ENCODE data around the gene INSYN2A.

INSYN2A gene

GRCh38 chr10:127157089-127157488 lies 39.3 kb downstream of the INSYN2A start:
- H3K36me3 ChIP-seq (ENCODE audit: control insufficient read depth in 4 of 4, insufficient read depth in 4 of 4, low read length in 3 of 4), result no peaks in the 10 kb centered on the region
- H3K9me3 ChIP-seq (ENCODE audit: control extremely low read depth in 1 of 5, control insufficient read depth in 4 of 5, insufficient read depth in 2 of 5, low read depth in 1 of 5, low read length in 4 of 5), result no peaks in the 10 kb centered on the region
- no peak overlapping the region for H3K4me3 ChIP-seq (ENCODE audit: control insufficient read depth in 1 of 7, extremely low read depth in 1 of 7, insufficient read depth in 4 of 7, low read depth in 2 of 7, low read length in 6 of 7)
- 100% methylated on average over 4 of the region's 4 CpGs for WGBS (ENCODE audit: insufficient coverage)
- ChIA-PET POLR2A (no interaction called here), CTCF (no interaction called here)
- no peaks in the 10 kb centered on the region for H3K27me3 ChIP-seq (replicated peaks in 2 of 5; ENCODE audit: control insufficient read depth in 4 of 5, insufficient read depth in 5 of 5, low read length in 4 of 5)
- no peaks in the 10 kb centered on the region for H3K4me1 ChIP-seq (ENCODE audit: control extremely low read depth in 1 of 4, control insufficient read depth in 4 of 4, insufficient read depth in 4 of 4, low read length in 3 of 4)
- H3K27ac ChIP-seq (ENCODE audit: insufficient read depth in 1 of 2, low read depth in 1 of 2, low read length in 2 of 2, poor library complexity in 1 of 2, severe bottlenecking in 2 of 2), result no peak overlapping the region
- no peak for DNase-seq

DNA sequence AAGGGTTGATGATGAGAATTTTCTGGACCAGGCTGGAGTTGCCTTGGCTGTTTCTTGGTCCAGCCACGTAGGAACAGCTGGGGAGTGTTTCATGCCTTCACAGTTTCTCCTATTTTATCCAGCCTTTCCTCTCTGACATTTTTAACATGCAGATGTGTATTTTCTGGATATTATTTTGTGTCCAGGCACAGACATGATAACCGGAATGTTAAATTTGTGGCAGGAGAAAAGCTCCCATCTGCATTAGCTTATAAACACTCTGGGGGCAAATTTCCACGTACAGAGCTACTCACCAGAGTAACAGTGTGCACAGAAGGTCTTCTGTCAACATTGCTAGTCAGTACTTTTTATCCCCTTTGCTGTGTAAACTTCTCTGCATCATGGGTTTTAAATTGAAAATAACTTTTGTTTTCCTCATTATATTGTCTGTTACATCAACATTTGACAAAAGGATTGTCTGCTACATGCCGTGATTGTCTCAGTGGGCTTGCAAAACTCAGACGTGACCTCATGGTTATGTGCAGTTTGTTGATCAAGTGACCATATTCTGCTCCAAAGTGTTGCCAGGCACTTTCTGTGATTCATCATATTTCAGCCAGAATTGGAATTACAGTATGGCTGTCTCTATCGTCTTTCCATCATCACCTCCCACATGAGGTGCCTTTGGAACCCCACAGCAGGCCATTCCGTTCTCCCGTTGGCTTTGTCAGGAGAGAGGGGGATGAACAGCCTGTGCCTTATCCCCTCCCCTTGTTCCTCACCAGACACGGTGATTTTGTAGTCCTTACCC lies 41.4 kb downstream of the INSYN2A start:
- 99% methylated on average over 8 of the region's 9 CpGs for WGBS (ENCODE audit: insufficient coverage)
- POLR2A ChIA-PET, result interaction anchor here (0.6 kb wide), 1 partner anchor 314 kb away, joined by 3 read pairs; no protein-coding TSS in a partner anchor
- no peak overlapping the region for H3K27ac ChIP-seq (ENCODE audit: insufficient read depth in 1 of 2, low read depth in 1 of 2, low read length in 2 of 2, poor library complexity in 1 of 2, severe bottlenecking in 2 of 2)
- no peaks in the 10 kb centered on the region for H3K27me3 ChIP-seq (replicated peaks in 2 of 5; ENCODE audit: control insufficient read depth in 4 of 5, insufficient read depth in 5 of 5, low read length in 4 of 5)
- CTCF ChIA-PET, result no interaction called here
- no peaks in the 10 kb centered on the region for H3K9me3 ChIP-seq (ENCODE audit: control extremely low read depth in 1 of 5, control insufficient read depth in 4 of 5, insufficient read depth in 2 of 5, low read depth in 1 of 5, low read length in 4 of 5)
- no peaks in the 10 kb centered on the region for H3K4me1 ChIP-seq (ENCODE audit: control extremely low read depth in 1 of 4, control insufficient read depth in 4 of 4, insufficient read depth in 4 of 4, low read length in 3 of 4)
- no peak overlapping the region for H3K4me3 ChIP-seq (ENCODE audit: control insufficient read depth in 1 of 7, extremely low read depth in 1 of 7, insufficient read depth in 4 of 7, low read depth in 2 of 7, low read length in 6 of 7)
- no peak for DNase-seq
- H3K36me3 ChIP-seq (ENCODE audit: control insufficient read depth in 4 of 4, insufficient read depth in 4 of 4, low read length in 3 of 4), result no peaks in the 10 kb centered on the region

- ChIA-PET CTCF (interaction anchor here (0.6 kb wide), 1 partner anchor 1488 kb away, joined by 3 read pairs; no protein-coding TSS in a partner anchor), POLR2A (interaction anchor here (0.5 kb wide), 1 partner anchor 289 kb away, joined by 4 read pairs; no protein-coding TSS in a partner anchor)
- no peak overlapping the region for H3K4me3 ChIP-seq (ENCODE audit: control insufficient read depth in 1 of 7, extremely low read depth in 1 of 7, insufficient read depth in 4 of 7, low read depth in 2 of 7, low read length in 6 of 7)
- H3K9me3 ChIP-seq (ENCODE audit: control extremely low read depth in 1 of 5, control insufficient read depth in 4 of 5, insufficient read depth in 2 of 5, low read depth in 1 of 5, low read length in 4 of 5), result no peaks in the 10 kb centered on the region
- no peaks in the 10 kb centered on the region for H3K27me3 ChIP-seq (replicated peaks in 2 of 5; ENCODE audit: control insufficient read depth in 4 of 5, insufficient read depth in 5 of 5, low read length in 4 of 5)
- peaks cover 0 to 2% (median 0%) of the 10 kb centered on the region in 4 experiments for H3K36me3 ChIP-seq (ENCODE audit: control insufficient read depth in 4 of 4, insufficient read depth in 4 of 4, low read length in 3 of 4)
- H3K27ac ChIP-seq (ENCODE audit: insufficient read depth in 1 of 2, low read depth in 1 of 2, low read length in 2 of 2, poor library complexity in 1 of 2, severe bottlenecking in 2 of 2), result no peak overlapping the region
- 98% methylated on average over 4 of the region's 4 CpGs for WGBS (ENCODE audit: insufficient coverage)
- DNase-seq, result no peak
- H3K4me1 ChIP-seq (ENCODE audit: control extremely low read depth in 1 of 4, control insufficient read depth in 4 of 4, insufficient read depth in 4 of 4, low read length in 3 of 4), result peaks cover 0 to 1% (median 0%) of the 10 kb centered on the region in 4 experiments
Observed at GRCh38 chr10:127153181-127153580, 43.2 kb downstream of the INSYN2A start.

DNA sequence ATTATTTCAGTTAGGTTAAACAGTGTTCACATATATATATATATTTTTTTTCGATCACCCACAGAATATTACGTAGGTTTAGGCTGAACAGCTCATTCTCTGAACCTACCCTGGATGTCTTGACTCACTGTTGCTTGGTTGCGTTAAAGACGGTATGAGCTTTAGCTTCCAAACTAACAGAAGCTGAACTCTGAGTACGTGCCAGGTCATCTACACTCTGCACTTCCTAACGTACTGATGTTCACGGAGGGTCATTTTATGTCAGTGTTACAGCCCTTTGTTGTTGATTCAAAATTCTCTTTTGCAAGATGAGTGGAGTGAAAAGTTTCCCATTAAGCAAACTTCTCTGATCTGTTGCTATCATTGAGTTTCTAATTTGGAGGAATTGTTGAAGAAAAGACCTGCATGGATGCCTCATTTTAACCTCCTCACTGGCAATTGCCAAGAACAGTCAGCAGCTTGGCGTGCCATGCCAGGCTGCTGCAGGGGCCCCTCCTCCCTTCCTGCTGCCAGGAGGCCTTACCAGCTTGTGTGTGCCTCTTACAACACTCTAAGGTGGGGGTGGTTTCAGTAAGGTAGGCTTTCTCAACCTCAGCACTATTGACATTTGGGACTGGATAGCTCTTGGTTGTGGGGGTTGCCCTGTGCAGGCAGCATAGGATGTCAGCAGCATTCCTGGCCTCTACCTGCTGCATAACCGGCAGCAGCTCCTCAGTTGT lies 44.3 kb downstream of the INSYN2A start:
- H3K36me3 ChIP-seq (ENCODE audit: control insufficient read depth in 4 of 4, insufficient read depth in 4 of 4, low read length in 3 of 4), result peaks cover 0 to 2% (median 0%) of the 10 kb centered on the region in 4 experiments
- CTCF ChIA-PET, result no interaction called here
- H3K9me3 ChIP-seq (ENCODE audit: control extremely low read depth in 1 of 5, control insufficient read depth in 4 of 5, insufficient read depth in 2 of 5, low read depth in 1 of 5, low read length in 4 of 5), result no peaks in the 10 kb centered on the region
- no peak overlapping the region for H3K27ac ChIP-seq (ENCODE audit: insufficient read depth in 1 of 2, low read depth in 1 of 2, low read length in 2 of 2, poor library complexity in 1 of 2, severe bottlenecking in 2 of 2)
- 98% methylated on average over 7 of the region's 9 CpGs for WGBS (ENCODE audit: insufficient coverage)
- H3K27me3 ChIP-seq (replicated peaks in 2 of 5; ENCODE audit: control insufficient read depth in 4 of 5, insufficient read depth in 5 of 5, low read length in 4 of 5), result no peaks in the 10 kb centered on the region
- peaks cover 0 to 3% (median 0%) of the 10 kb centered on the region in 4 experiments for H3K4me1 ChIP-seq (ENCODE audit: control extremely low read depth in 1 of 4, control insufficient read depth in 4 of 4, insufficient read depth in 4 of 4, low read length in 3 of 4)
- POLR2A ChIA-PET, result no interaction called here
- no peak for DNase-seq
- no peak overlapping the region for H3K4me3 ChIP-seq (ENCODE audit: control insufficient read depth in 1 of 7, extremely low read depth in 1 of 7, insufficient read depth in 4 of 7, low read depth in 2 of 7, low read length in 6 of 7)

GRCh38 chr10:127151541-127151940 lies 44.9 kb downstream of the INSYN2A start:
- Histone ChIP-seq H3K9me3 (ENCODE audit: control extremely low read depth in 1 of 5, control insufficient read depth in 4 of 5, insufficient read depth in 2 of 5, low read depth in 1 of 5, low read length in 4 of 5) (no peaks in the 10 kb centered on the region), H3K27ac (ENCODE audit: insufficient read depth in 1 of 2, low read depth in 1 of 2, low read length in 2 of 2, poor library complexity in 1 of 2, severe bottlenecking in 2 of 2) (no peak overlapping the region), H3K4me3 (ENCODE audit: control insufficient read depth in 1 of 7, extremely low read depth in 1 of 7, insufficient read depth in 4 of 7, low read depth in 2 of 7, low read length in 6 of 7) (no peak overlapping the region), H3K36me3 (ENCODE audit: control insufficient read depth in 4 of 4, insufficient read depth in 4 of 4, low read length in 3 of 4) (peaks cover 0 to 2% (median 0%) of the 10 kb centered on the region in 4 experiments), H3K27me3 (replicated peaks in 2 of 5; ENCODE audit: control insufficient read depth in 4 of 5, insufficient read depth in 5 of 5, low read length in 4 of 5) (no peaks in the 10 kb centered on the region), H3K4me1 (ENCODE audit: control extremely low read depth in 1 of 4, control insufficient read depth in 4 of 4, insufficient read depth in 4 of 4, low read length in 3 of 4) (peaks cover 0 to 3% (median 0%) of the 10 kb centered on the region in 4 experiments)
- CTCF ChIA-PET, result no interaction called here
- no peak for DNase-seq
- WGBS (ENCODE audit: insufficient coverage), result 100% methylated on average over 7 of the region's 10 CpGs
- POLR2A ChIA-PET, result no interaction called here

GRCh38 chr10:127150136-127150535 lies 46.3 kb downstream of the INSYN2A start:
- no peak overlapping the region for H3K4me3 ChIP-seq (ENCODE audit: control insufficient read depth in 1 of 7, extremely low read depth in 1 of 7, insufficient read depth in 4 of 7, low read depth in 2 of 7, low read length in 6 of 7)
- CTCF ChIA-PET, result interaction anchor here (1.1 kb wide), 1 partner anchor 11 kb away, joined by 3 read pairs; no protein-coding TSS in a partner anchor
- H3K27me3 ChIP-seq (replicated peaks in 2 of 5; ENCODE audit: control insufficient read depth in 4 of 5, insufficient read depth in 5 of 5, low read length in 4 of 5), result no peaks in the 10 kb centered on the region
- H3K36me3 ChIP-seq (ENCODE audit: control insufficient read depth in 4 of 4, insufficient read depth in 4 of 4, low read length in 3 of 4), result peaks cover 0 to 6% (median 1%) of the 10 kb centered on the region in 4 experiments
- no peaks in the 10 kb centered on the region for H3K9me3 ChIP-seq (ENCODE audit: control extremely low read depth in 1 of 5, control insufficient read depth in 4 of 5, insufficient read depth in 2 of 5, low read depth in 1 of 5, low read length in 4 of 5)
- 98% methylated on average over 5 of the region's 5 CpGs for WGBS (ENCODE audit: insufficient coverage)
- peaks cover 0 to 3% (median 0%) of the 10 kb centered on the region in 4 experiments for H3K4me1 ChIP-seq (ENCODE audit: control extremely low read depth in 1 of 4, control insufficient read depth in 4 of 4, insufficient read depth in 4 of 4, low read length in 3 of 4)
- no peak overlapping the region for H3K27ac ChIP-seq (ENCODE audit: insufficient read depth in 1 of 2, low read depth in 1 of 2, low read length in 2 of 2, poor library complexity in 1 of 2, severe bottlenecking in 2 of 2)
- POLR2A ChIA-PET, result no interaction called here
- DNase-seq, result no peak
